Left lung (tissue), 10 donors: ENCODE measurements around the gene MYRF. TPM values are rescaled to one million over a fixed set of nuclear protein-coding genes. Genes with fewer than 3 reads are reported as not detected.

Experiments
- ATAC-seq: fragments of 200-7000 bp; cut with Tn5 transposase; one replicate; pipeline ENCODE4 v1.9.1; 2020; ENCODE audit warnings: moderate library complexity
- DNase-seq, 4 donors: peaks; one replicate each; pipeline ENCODE4 v3.0.0-alpha.2; 2013 to 2020
- H3K27ac ChIP-seq, 2 donors: fragments of 200-600 bp; sonication (generic) in 1 of 2; one replicate each; pipeline versions ENCODE4 v1.5.0 to v1.8.0; 2020 to 2021
- H3K27me3 ChIP-seq, 2 donors: fragments of 200-600 bp; sonication (generic) in 1 of 2; one replicate each; pipeline versions ENCODE4 v1.5.0 to v1.8.0; 2020 to 2021
- H3K36me3 ChIP-seq, 2 donors: fragments of 200-600 bp; sonication (generic) in 1 of 2; one replicate each; pipeline versions ENCODE4 v1.5.0 to v1.8.0; 2020 to 2021
- H3K4me1 ChIP-seq, 2 donors: fragments of 200-600 bp; one replicate each; pipeline ENCODE4 v1.8.0; 2021
- H3K4me3 ChIP-seq, 2 donors: fragments of 200-600 bp; sonication (generic) in 1 of 2; one replicate each; pipeline versions ENCODE4 v1.5.0 to v1.8.0; 2020 to 2021; ENCODE audit warnings: mild to moderate bottlenecking in 1 of 2
- H3K9me3 ChIP-seq, 2 donors: fragments of 200-600 bp; sonication (generic) in 1 of 2; one replicate each; pipeline versions ENCODE4 v1.5.0 to v1.8.0; 2020 to 2021
- CTCF ChIP-seq, 2 donors: fragments of 200-600 bp; sonication (generic) in 1 of 2; IDR thresholded peaks; one replicate each; pipeline versions ENCODE4 v1.5.0 to v1.8.0; 2021; ENCODE audit warnings: antibody characterized with exemption in 2 of 2
- intact Hi-C, 2 donors: fragments of 100-400 bp; cut with DNase I; formaldehyde crosslinking; loops; one replicate each; pipeline versions ENCODE4 v1.11.2 to v1.14.2; 2022
- polyA plus RNA-seq, 6 donors: library from polyadenylated mRNA; unstranded; fragments of 120-200 nt; gene quantifications; one replicate each; pipeline ENCODE4 v1.2.1, GENCODE V29; 2013; ENCODE audit not compliant: insufficient read length in 6 of 6
- total RNA-seq, 2 donors: library from RNA; stranded (reverse); fragmentation: NEBNext Ultra II Directional; extraction: Animal tissue kit (Norgen Biotek cat#: 25700); gene quantifications; one replicate each; pipeline ENCODE4 v1.2.1, GENCODE V29; 2021
- donor health status: DM: no; HTN: yes; CAD: no.
- donor health status: DM: no; HTN: no; CAD: no.

MYRF gene
- total and polyA plus RNA-seq, 8 donors: 15.4 to 37.2 (median 29.9) TPM

GRCh38 chr11:61791737-61792309, 39.4 kb downstream of the MYRF start:
- Histone ChIP-seq H3K4me3 (peak overlapping the region; percentile 59 to 68), H3K9me3 (no peaks in the 10 kb centered on the region), H3K27ac (peak overlapping the region; percentile 89 to 95), H3K4me1 (peaks cover 15 to 33% of the 10 kb centered on the region in 2 donors), H3K27me3 (no peaks in the 10 kb centered on the region), H3K36me3 (peaks cover 0 to 48% of the 10 kb centered on the region in 2 donors)
- ATAC-seq: peak; percentile 59
- TF ChIP-seq CTCF (IDR thresholded peaks at IDR 0.05): no peak
- intact Hi-C loops: loop anchor here in 1 of 2 donors (10.0 kb wide), 1 partner anchor 163 kb away; the partner anchor contains the start of gene BEST1
- DNase-seq: peak in 3 of 4 donors; percentile 62 to 91 (median 82)

GRCh38 chr11:61792310-61793082, 40.1 kb downstream of the MYRF start, which contains the start of the genes FEN1 and TMEM258:
Gene FEN1 (plus strand): TSS chr11:61792911. CDS start chr11:61795362, 2,451 bp downstream.
Gene TMEM258 (minus strand): TSS chr11:61792599. CDS start chr11:61792558, 41 bp downstream.
- DNase-seq: peak; percentile 92 to 99 (median 95)
- Histone ChIP-seq H3K27ac (peak within 1 kb of the TSS; percentile 89 to 95), H3K4me3 (peak within 1 kb of the TSS; percentile 59 to 68), H3K27me3 (no peaks in the 10 kb centered on the region), H3K9me3 (no peaks in the 10 kb centered on the region), H3K4me1 (peaks cover 15 to 36% of the 10 kb centered on the region in 2 donors), H3K36me3 (peaks cover 0 to 42% of the 10 kb centered on the region in 2 donors)
- TF ChIP-seq CTCF (IDR thresholded peaks at IDR 0.05): peak in 1 of 2 donors; percentile 26
- intact Hi-C loops: loop anchor here in 1 of 2 donors (10.0 kb wide), 1 partner anchor 162 kb away; the partner anchor contains the start of gene BEST1
- ATAC-seq: peak; percentile 92

GRCh38 chr11:61793083-61793828, 40.8 kb downstream of the MYRF start:
- intact Hi-C loops: loop anchor here in 1 of 2 donors (10.0 kb wide), 1 partner anchor 162 kb away; the partner anchor contains the start of gene BEST1
- TF ChIP-seq CTCF (IDR thresholded peaks at IDR 0.05): no peak
- ATAC-seq: peak; percentile 13

GRCh38 chr11:61793829-61794204, 41.4 kb downstream of the MYRF start:
- Histone ChIP-seq H3K4me3 (peak overlapping the region in 1 of 2 donors; percentile 68), H3K27ac (no peak overlapping the region), H3K27me3 (no peaks in the 10 kb centered on the region), H3K9me3 (no peaks in the 10 kb centered on the region), H3K36me3 (peaks cover 0 to 29% of the 10 kb centered on the region in 2 donors), H3K4me1 (peaks cover 15 to 37% of the 10 kb centered on the region in 2 donors)
- ATAC-seq (no peak), DNase-seq (no peak)
- intact Hi-C loops: loop anchor here in 1 of 2 donors (10.0 kb wide), 1 partner anchor 161 kb away; the partner anchor contains the start of gene BEST1
- no peak for TF ChIP-seq CTCF (IDR thresholded peaks at IDR 0.05)

More at GRCh38 chr11:61793083-61793828, 40.8 kb downstream of the MYRF start:
- DNase-seq: peak in 1 of 4 donors; percentile 20
- Histone ChIP-seq H3K36me3 (peaks cover 0 to 34% of the 10 kb centered on the region in 2 donors), H3K27ac (peak overlapping the region; percentile 89 to 95), H3K4me3 (peak overlapping the region; percentile 59 to 68), H3K4me1 (peaks cover 15 to 37% of the 10 kb centered on the region in 2 donors), H3K9me3 (no peaks in the 10 kb centered on the region), H3K27me3 (no peaks in the 10 kb centered on the region)
